ENCODE measurements around the gene VWF.

- TF ChIP-seq CTCF (IDR thresholded peaks at IDR 0.05) (no peak), POLR2A (IDR thresholded peaks at IDR 0.05) (no peak)
Measured at GRCh38 chr12:6143303-6143675, 18.8 kb upstream of the VWF start.
